ENCODE measurements around the gene DCAKD.

Gene DCAKD

GRCh38 chr17:45090711-45091110 lies 39.3 kb upstream of the DCAKD start:
- DNase-seq (ENCODE audit: insufficient read length, low spot score) (no peak), FAIRE-seq (no peak)
- no peak for TF ChIP-seq PAX5 (IDR thresholded peaks at IDR 0.05; ENCODE audit: insufficient read depth, low read length, severe bottlenecking)
- TF ChIP-seq TAF1 (IDR thresholded peaks at IDR 0.05; ENCODE audit: low read depth, low read length) = no peak
- no peak for TF ChIP-seq POLR2AphosphoS5 (IDR thresholded peaks at IDR 0.05; ENCODE audit: low read depth, low read length)

- no peak for FAIRE-seq
Measured at GRCh38 chr17:45088741-45089140, 37.3 kb upstream of the DCAKD start.

GRCh38 chr17:45087978-45088377 lies 36.5 kb upstream of the DCAKD start:
- no peak for FAIRE-seq
- no peak for DNase-seq (ENCODE audit: insufficient read length, low spot score)
- TF ChIP-seq POLR2AphosphoS5 (IDR thresholded peaks at IDR 0.05; ENCODE audit: low read depth, low read length) (no peak), POLR2A (IDR thresholded peaks at IDR 0.05; ENCODE audit: low read depth, low read length) (no peak), POU2F2 (IDR thresholded peaks at IDR 0.05; ENCODE audit: low read depth, low read length) (no peak), SPI1 (IDR thresholded peaks at IDR 0.05; ENCODE audit: low read depth, low read length) (no peak), TAF1 (IDR thresholded peaks at IDR 0.05; ENCODE audit: low read depth, low read length) (no peak), PAX5 (IDR thresholded peaks at IDR 0.05; ENCODE audit: insufficient read depth, low read length, severe bottlenecking) (no peak)

More at GRCh38 chr17:45088741-45089140, 37.3 kb upstream of the DCAKD start:
- DNase-seq (ENCODE audit: insufficient read length, low spot score) = no peak
- TF ChIP-seq POLR2AphosphoS5 (IDR thresholded peaks at IDR 0.05; ENCODE audit: low read depth, low read length) (no peak), TAF1 (IDR thresholded peaks at IDR 0.05; ENCODE audit: low read depth, low read length) (no peak), POLR2A (IDR thresholded peaks at IDR 0.05; ENCODE audit: low read depth, low read length) (no peak), POU2F2 (IDR thresholded peaks at IDR 0.05; ENCODE audit: low read depth, low read length) (no peak), PAX5 (IDR thresholded peaks at IDR 0.05; ENCODE audit: insufficient read depth, low read length, severe bottlenecking) (no peak), SPI1 (IDR thresholded peaks at IDR 0.05; ENCODE audit: low read depth, low read length) (no peak)

GRCh38 chr17:45087504-45087975 lies 36.1 kb upstream of the DCAKD start:
- no peak for TF ChIP-seq POU2F2 (IDR thresholded peaks at IDR 0.05; ENCODE audit: low read depth, low read length)
- peak; percentile 23; the same call in 1 of the 2 replicates for TF ChIP-seq SPI1 (IDR thresholded peaks at IDR 0.05; ENCODE audit: low read depth, low read length)
- FAIRE-seq = peak; percentile 35

GRCh38 chr17:45086865-45087503 lies 35.6 kb upstream of the DCAKD start:
- no peak for DNase-seq (ENCODE audit: insufficient read length, low spot score)
- no peak for TF ChIP-seq POLR2AphosphoS5 (IDR thresholded peaks at IDR 0.05; ENCODE audit: low read depth, low read length)
- no peak for TF ChIP-seq POU2F2 (IDR thresholded peaks at IDR 0.05; ENCODE audit: low read depth, low read length)
- TF ChIP-seq TAF1 (IDR thresholded peaks at IDR 0.05; ENCODE audit: low read depth, low read length) = no peak
- no peak for TF ChIP-seq SPI1 (IDR thresholded peaks at IDR 0.05; ENCODE audit: low read depth, low read length)
- TF ChIP-seq POLR2A (IDR thresholded peaks at IDR 0.05; ENCODE audit: low read depth, low read length) = no peak
- no peak for TF ChIP-seq PAX5 (IDR thresholded peaks at IDR 0.05; ENCODE audit: insufficient read depth, low read length, severe bottlenecking)

More at GRCh38 chr17:45087504-45087975, 36.1 kb upstream of the DCAKD start:
- DNase-seq (ENCODE audit: insufficient read length, low spot score) = no peak

GRCh38 chr17:45086391-45086790 lies 35.0 kb upstream of the DCAKD start:
- FAIRE-seq = no peak
- no peak for DNase-seq (ENCODE audit: insufficient read length, low spot score)
- TF ChIP-seq SPI1 (IDR thresholded peaks at IDR 0.05; ENCODE audit: low read depth, low read length) = no peak
- TF ChIP-seq POU2F2 (IDR thresholded peaks at IDR 0.05; ENCODE audit: low read depth, low read length) = no peak
- no peak for TF ChIP-seq PAX5 (IDR thresholded peaks at IDR 0.05; ENCODE audit: insufficient read depth, low read length, severe bottlenecking)
- no peak for TF ChIP-seq TAF1 (IDR thresholded peaks at IDR 0.05; ENCODE audit: low read depth, low read length)
- no peak for TF ChIP-seq POLR2AphosphoS5 (IDR thresholded peaks at IDR 0.05; ENCODE audit: low read depth, low read length)
- TF ChIP-seq POLR2A (IDR thresholded peaks at IDR 0.05; ENCODE audit: low read depth, low read length) = no peak

More at GRCh38 chr17:45086865-45087503, 35.6 kb upstream of the DCAKD start:
- no peak for FAIRE-seq

GRCh38 chr17:45081047-45081703 lies 29.7 kb upstream of the DCAKD start:
- TF ChIP-seq TAF1 (IDR thresholded peaks at IDR 0.05; ENCODE audit: low read depth, low read length) = no peak
- no peak for TF ChIP-seq SPI1 (IDR thresholded peaks at IDR 0.05; ENCODE audit: low read depth, low read length)
- no peak for TF ChIP-seq POU2F2 (IDR thresholded peaks at IDR 0.05; ENCODE audit: low read depth, low read length)
- FAIRE-seq (no peak), DNase-seq (ENCODE audit: insufficient read length, low spot score) (no peak)

- FAIRE-seq (peak; percentile 69), DNase-seq (ENCODE audit: insufficient read length, low spot score) (no peak)
- TF ChIP-seq POU2F2 (IDR thresholded peaks at IDR 0.05; ENCODE audit: low read depth, low read length) (no peak), TAF1 (IDR thresholded peaks at IDR 0.05; ENCODE audit: low read depth, low read length) (no peak), PAX5 (IDR thresholded peaks at IDR 0.05; ENCODE audit: insufficient read depth, low read length, severe bottlenecking) (no peak), POLR2A (IDR thresholded peaks at IDR 0.05; ENCODE audit: low read depth, low read length) (no peak), POLR2AphosphoS5 (IDR thresholded peaks at IDR 0.05; ENCODE audit: low read depth, low read length) (no peak), SPI1 (IDR thresholded peaks at IDR 0.05; ENCODE audit: low read depth, low read length) (no peak)
Measured at GRCh38 chr17:45077643-45078042, 26.2 kb upstream of the DCAKD start.

- DNase-seq (ENCODE audit: insufficient read length, low spot score) = no peak
- TF ChIP-seq POLR2A (IDR thresholded peaks at IDR 0.05; ENCODE audit: low read depth, low read length) = no peak
- no peak for TF ChIP-seq SPI1 (IDR thresholded peaks at IDR 0.05; ENCODE audit: low read depth, low read length)
- no peak for TF ChIP-seq TAF1 (IDR thresholded peaks at IDR 0.05; ENCODE audit: low read depth, low read length)
- TF ChIP-seq PAX5 (IDR thresholded peaks at IDR 0.05; ENCODE audit: insufficient read depth, low read length, severe bottlenecking) = no peak
- TF ChIP-seq POLR2AphosphoS5 (IDR thresholded peaks at IDR 0.05; ENCODE audit: low read depth, low read length) = no peak
- no peak for TF ChIP-seq POU2F2 (IDR thresholded peaks at IDR 0.05; ENCODE audit: low read depth, low read length)
- FAIRE-seq = no peak
Measured at GRCh38 chr17:45073414-45074070, 22.1 kb upstream of the DCAKD start.

All from GM12891 (cell line).